Gastroesophageal sphincter (tissue), 4 donors: ENCODE measurements around the gene EFTUD2. TPM values are rescaled to one million over a fixed set of nuclear protein-coding genes. Genes with fewer than 3 reads are reported as not detected.
A peak's percentile ranks its signal among the peaks of the same experiment; 100 is the strongest.

Experiments used
- ATAC-seq: fragments of 150-250 bp; one replicate; pipeline ENCODE4 v1.9.1; 2016; ENCODE audit warnings: mild to moderate bottlenecking, moderate library complexity
- H3K27ac ChIP-seq, 4 donors: fragments of 200-600 bp; sonication (generic) in 3 of 4; 1 replicate in 3 of 4; 2 replicates in 1 of 4; pipeline ENCODE4 v1.5.1; 2016 to 2019
- H3K27me3 ChIP-seq: fragments of 200-600 bp; sonication (generic); one replicate; pipeline ENCODE4 v1.5.1; 2019
- H3K36me3 ChIP-seq, 2 donors: fragments of 200-600 bp; sonication (generic); one replicate each; pipeline ENCODE4 v1.5.1; 2019; ENCODE audit warnings: control low read depth in 1 of 2
- H3K4me1 ChIP-seq, 3 donors: fragments of 200-600 bp; sonication (generic); 1 replicate in 2 of 3; 2 replicates in 1 of 3; pipeline ENCODE4 v1.5.1; 2016 to 2019; ENCODE audit warnings: control low read depth in 2 of 3
- H3K4me3 ChIP-seq, 2 donors: fragments of 200-600 bp; sonication (generic); one replicate each; pipeline ENCODE4 v1.5.1; 2019; ENCODE audit warnings: mild to moderate bottlenecking in 1 of 2, moderate library complexity in 1 of 2
- H3K9me3 ChIP-seq, 3 donors: fragments of 200-600 bp; sonication (generic); one replicate each; pipeline ENCODE4 v1.5.1; 2017 to 2019; ENCODE audit warnings: control low read depth in 2 of 3
- EP300 ChIP-seq: sonication (generic); formaldehyde crosslinking; IDR thresholded peaks from one replicate; pipeline ENCODE4 v1.6.1; 2017; ENCODE audit warnings: antibody characterized with exemption, mild to moderate bottlenecking
- POLR2A ChIP-seq, 2 donors: fragments of 450-650 bp; IDR thresholded peaks; one replicate each; pipeline ENCODE4 v1.6.1; 2017; ENCODE audit warnings: antibody characterized with exemption in 2 of 2, mild to moderate bottlenecking in 2 of 2, moderate library complexity in 1 of 2
- POLR2AphosphoS5 ChIP-seq: sonication (generic); formaldehyde crosslinking; IDR thresholded peaks from one replicate; pipeline ENCODE4 v1.6.1; 2017; ENCODE audit warnings: antibody characterized with exemption
- WGBS, 2 donors: methylation state at CpG; one replicate each; pipeline ENCODE4 v1.1.5; 2018; ENCODE audit warnings: low coverage in 1 of 2; 5-methylcytosine and 5-hydroxymethylcytosine counted together
- total RNA-seq, 4 donors: library from RNA; depleted of rRNA; stranded (reverse); fragments of >200 nt; gene quantifications; one replicate each; pipeline ENCODE4 v1.1.0, GENCODE V29; 2016
- TF ChIP-seq, protein P1 (sequence below), 4 experiments: fragments of 200-600 bp in 2 of 4; fragments of 450-650 bp in 2 of 4; sonication (generic) in 1 of 4; IDR thresholded peaks; one replicate each; pipeline ENCODE4 v1.5.1; 2017 to 2019; ENCODE audit warnings: antibody characterized with exemption in 4 of 4, mild to moderate bottlenecking in 2 of 4, moderate library complexity in 2 of 4

Gene EFTUD2
- total RNA-seq, 4 donors from 2014 or later = 45.1 to 71.2 (median 57.8) TPM

DNA sequence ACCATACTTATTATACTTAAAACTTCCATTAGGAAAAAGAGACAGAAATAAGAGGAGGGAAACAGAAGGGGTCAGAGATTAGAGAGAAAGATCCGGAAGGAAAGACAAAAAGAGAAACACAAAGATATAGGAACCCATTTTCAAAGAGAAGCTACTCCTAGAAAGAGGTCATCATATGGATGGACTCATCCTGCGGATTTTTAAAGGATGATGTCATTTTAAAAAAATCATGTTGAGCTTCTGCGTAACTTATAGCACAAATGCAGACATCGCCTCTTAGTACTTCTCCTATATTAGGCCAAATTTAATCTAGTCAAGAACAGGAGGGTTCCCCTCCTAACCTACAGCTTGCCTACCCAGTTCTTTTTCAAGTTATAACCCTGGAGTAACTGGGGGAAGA lies 18.1 kb downstream of the EFTUD2 start:
- Histone ChIP-seq H3K9me3 (no peaks in the 10 kb centered on the region), H3K4me3 (no peak overlapping the region), H3K36me3 (peaks cover 3 to 100% of the 10 kb centered on the region in 2 donors), H3K27me3 (no peaks in the 10 kb centered on the region), H3K4me1 (no peaks in the 10 kb centered on the region), H3K27ac (no peak overlapping the region)
- no peak for ATAC-seq
- TF ChIP-seq EP300 = no peak
- TF ChIP-seq POLR2A (IDR thresholded peaks at IDR 0.05) = no peak
- TF ChIP-seq POLR2AphosphoS5 = no peak
- TF ChIP-seq, protein P1, sequence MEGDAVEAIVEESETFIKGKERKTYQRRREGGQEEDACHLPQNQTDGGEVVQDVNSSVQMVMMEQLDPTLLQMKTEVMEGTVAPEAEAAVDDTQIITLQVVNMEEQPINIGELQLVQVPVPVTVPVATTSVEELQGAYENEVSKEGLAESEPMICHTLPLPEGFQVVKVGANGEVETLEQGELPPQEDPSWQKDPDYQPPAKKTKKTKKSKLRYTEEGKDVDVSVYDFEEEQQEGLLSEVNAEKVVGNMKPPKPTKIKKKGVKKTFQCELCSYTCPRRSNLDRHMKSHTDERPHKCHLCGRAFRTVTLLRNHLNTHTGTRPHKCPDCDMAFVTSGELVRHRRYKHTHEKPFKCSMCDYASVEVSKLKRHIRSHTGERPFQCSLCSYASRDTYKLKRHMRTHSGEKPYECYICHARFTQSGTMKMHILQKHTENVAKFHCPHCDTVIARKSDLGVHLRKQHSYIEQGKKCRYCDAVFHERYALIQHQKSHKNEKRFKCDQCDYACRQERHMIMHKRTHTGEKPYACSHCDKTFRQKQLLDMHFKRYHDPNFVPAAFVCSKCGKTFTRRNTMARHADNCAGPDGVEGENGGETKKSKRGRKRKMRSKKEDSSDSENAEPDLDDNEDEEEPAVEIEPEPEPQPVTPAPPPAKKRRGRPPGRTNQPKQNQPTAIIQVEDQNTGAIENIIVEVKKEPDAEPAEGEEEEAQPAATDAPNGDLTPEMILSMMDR (IDR thresholded peaks at IDR 0.05) = no peak
- 81 to 83% methylated on average over 4 of the region's 4 CpGs for WGBS, 2 donors

DNA sequence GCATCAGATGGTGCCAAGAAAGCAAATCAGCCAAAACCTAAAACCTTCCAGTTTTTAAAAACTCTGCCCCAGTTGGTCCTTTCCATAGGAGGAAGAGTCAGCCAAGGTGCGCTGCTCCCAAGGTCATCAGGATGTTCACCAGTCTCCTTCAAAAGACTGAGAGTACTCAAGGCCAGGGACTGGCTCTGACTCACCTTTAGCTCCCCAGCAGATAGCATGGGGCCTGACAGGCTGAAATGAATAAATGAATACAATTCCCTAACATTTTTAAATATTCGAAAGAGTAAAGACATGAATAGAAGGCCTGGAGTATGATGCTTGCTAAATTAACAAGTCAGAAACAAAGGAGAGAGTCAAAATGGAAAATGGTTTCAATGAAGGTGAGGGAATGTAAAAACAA lies 19.2 kb downstream of the EFTUD2 start:
- peaks cover 3 to 100% of the 10 kb centered on the region in 2 donors for H3K36me3 ChIP-seq
- no peak overlapping the region for H3K4me3 ChIP-seq
- H3K4me1 ChIP-seq = no peaks in the 10 kb centered on the region
- H3K27me3 ChIP-seq = no peaks in the 10 kb centered on the region
- H3K9me3 ChIP-seq = no peaks in the 10 kb centered on the region
- TF ChIP-seq EP300 = no peak
- no CpG with 5 or more reads among the region's 2 CpGs for WGBS, 2 donors
- no peak overlapping the region for H3K27ac ChIP-seq
- ATAC-seq = no peak

DNA sequence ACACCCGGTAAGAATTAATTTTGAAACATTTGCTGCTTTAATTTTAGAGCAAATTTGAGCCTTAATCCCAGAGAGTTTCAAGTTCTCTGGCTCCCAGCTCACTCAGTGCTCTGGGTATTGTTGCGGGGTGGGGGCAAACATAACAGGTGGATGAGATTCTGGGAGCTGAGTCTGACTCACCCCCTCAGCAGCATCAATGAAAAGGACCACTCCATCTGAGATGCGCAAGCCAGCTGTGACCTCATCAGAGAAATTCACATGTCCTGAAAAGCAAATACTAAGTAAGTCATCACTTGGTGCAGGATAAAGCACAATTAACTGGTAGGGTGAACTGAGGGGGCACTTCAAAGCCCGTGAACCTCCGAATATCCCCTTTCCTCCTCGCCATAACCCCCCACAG lies 19.9 kb downstream of the EFTUD2 start:
- TF ChIP-seq POLR2AphosphoS5 (no peak), POLR2A (IDR thresholded peaks at IDR 0.05) (no peak), EP300 (no peak)
- TF ChIP-seq, protein P1 (IDR thresholded peaks at IDR 0.05) = no peak
- Histone ChIP-seq H3K27ac (no peak overlapping the region), H3K27me3 (no peaks in the 10 kb centered on the region), H3K4me3 (no peak overlapping the region), H3K9me3 (no peaks in the 10 kb centered on the region), H3K4me1 (no peaks in the 10 kb centered on the region), H3K36me3 (peaks cover 3 to 100% of the 10 kb centered on the region in 2 donors)
- 78 to 84% methylated on average over 4 to 5 of the region's 6 CpGs for WGBS, 2 donors
- ATAC-seq = no peak

DNA sequence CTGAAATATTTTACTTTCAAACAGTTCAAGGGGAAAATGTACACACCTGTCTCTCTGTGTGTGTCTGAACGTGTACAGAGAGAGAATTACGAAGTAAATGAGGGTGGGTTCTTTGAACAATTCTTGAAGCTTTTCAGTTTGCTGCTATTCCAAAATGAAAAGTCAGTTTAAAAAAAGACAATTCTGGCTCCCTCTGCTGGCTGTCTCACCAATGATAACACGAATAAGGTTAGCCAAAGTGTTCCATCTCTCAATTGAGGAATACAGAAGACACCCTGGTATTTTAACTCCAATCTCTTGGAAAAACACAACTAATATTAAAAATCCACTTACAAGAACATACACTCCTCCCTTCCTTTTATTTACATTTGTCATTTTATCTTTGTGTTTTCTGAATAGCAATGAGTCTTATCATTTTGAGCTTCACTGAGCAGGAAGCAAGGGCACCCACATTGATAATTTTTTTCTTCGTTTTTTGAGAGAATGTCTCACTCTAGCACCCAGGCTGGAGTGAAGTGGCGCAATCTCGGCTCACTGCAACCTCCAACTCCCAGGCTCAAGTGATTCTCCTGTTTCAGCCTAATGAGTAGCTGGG lies 20.5 kb downstream of the EFTUD2 start:
- Histone ChIP-seq H3K9me3 (no peaks in the 10 kb centered on the region), H3K36me3 (peaks cover 3 to 100% of the 10 kb centered on the region in 2 donors), H3K27me3 (no peaks in the 10 kb centered on the region), H3K4me3 (no peak overlapping the region), H3K27ac (no peak overlapping the region), H3K4me1 (no peaks in the 10 kb centered on the region)
- no peak for ATAC-seq
- WGBS, 2 donors = 39 to 53% methylated on average over 6 of the region's 6 CpGs
- TF ChIP-seq EP300 = no peak
- TF ChIP-seq, protein P1 (IDR thresholded peaks at IDR 0.05) = peak; percentile 58 to 69 (median 61)
- TF ChIP-seq POLR2A (IDR thresholded peaks at IDR 0.05) = no peak

DNA sequence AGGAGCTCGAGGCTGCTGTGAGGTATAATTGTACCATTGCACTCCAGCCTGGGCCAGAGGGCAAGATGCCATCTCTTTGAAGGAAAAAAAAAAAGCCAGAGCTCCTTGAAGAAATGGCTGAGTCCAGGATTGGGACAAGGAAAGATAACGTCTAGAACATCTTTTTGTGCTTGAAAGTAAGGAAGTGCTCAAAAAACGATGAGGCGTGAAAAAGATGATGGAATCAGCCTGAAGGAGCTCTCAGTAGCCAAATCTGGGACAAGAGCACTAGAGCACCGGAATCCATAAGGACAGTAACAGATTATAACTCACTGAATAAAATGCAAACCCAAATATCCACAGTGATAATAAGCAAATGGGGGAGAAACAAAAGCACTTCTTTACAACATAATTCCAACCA lies 22.1 kb downstream of the EFTUD2 start:
- no peak overlapping the region for H3K27ac ChIP-seq
- ATAC-seq = no peak
- H3K27me3 ChIP-seq = no peaks in the 10 kb centered on the region
- H3K9me3 ChIP-seq = no peaks in the 10 kb centered on the region
- TF ChIP-seq, protein P1 (IDR thresholded peaks at IDR 0.05) = no peak
- TF ChIP-seq POLR2AphosphoS5 (no peak), POLR2A (IDR thresholded peaks at IDR 0.05) (no peak), EP300 (no peak)
- no peak overlapping the region for H3K4me3 ChIP-seq
- WGBS, 2 donors = 82 to 100% methylated on average over 1 to 5 of the region's 5 CpGs
- H3K4me1 ChIP-seq = peaks cover 0 to under 1% (median 0%) of the 10 kb centered on the region in 3 donors
- H3K36me3 ChIP-seq = peaks cover 3 to 99% of the 10 kb centered on the region in 2 donors
